NOMO-1 treated with dmso at 0.1 percent for 144 hours (cell line): ENCODE data around the gene PEX14.

Experiments
- DNase-seq: peaks from one replicate; lab custom pipeline; 2025; ENCODE audit not compliant: unreplicated experiment; lab: John Stamatoyannopoulos, UW

PEX14 gene

GRCh38 chr1:10516925-10517676, 42.4 kb downstream of the PEX14 start:
- no peak for DNase-seq

DNA sequence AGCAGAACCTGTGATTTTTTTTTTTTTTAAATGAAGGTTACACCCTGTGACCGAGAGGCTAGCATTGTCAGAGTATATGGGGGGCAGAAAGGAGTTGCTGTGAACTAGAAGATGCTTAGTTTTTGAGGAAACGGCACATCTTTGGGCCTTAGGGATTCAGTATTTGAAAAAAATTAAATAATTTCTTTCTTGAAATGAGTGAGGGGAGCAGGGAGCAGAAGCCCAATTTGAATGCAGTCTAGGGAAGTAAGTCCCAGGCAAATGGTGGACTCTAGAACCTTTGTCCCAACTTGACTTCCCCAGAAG, 42.9 kb downstream of the PEX14 start:
- DNase-seq: no peak

DNA sequence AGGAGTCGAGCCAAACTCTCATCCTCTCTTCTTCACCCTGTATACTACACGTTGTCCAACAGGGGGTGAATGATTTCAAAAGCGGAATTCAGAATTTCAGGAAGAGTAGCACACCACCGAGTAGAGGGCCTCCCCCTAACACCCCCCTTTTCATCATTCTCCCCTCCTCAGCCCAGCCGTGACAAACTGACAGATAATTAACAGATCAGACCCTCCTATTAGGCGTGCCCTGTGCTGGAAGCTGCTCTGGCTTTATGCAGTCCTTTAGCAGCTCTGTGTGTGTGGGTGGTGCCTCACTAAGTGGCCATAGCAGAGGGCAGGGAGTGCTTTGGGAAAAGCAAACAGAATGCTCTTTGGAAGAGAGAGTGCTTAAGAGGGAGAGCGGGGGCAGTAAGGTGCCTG, 44.3 kb downstream of the PEX14 start:
- DNase-seq: no peak

DNA sequence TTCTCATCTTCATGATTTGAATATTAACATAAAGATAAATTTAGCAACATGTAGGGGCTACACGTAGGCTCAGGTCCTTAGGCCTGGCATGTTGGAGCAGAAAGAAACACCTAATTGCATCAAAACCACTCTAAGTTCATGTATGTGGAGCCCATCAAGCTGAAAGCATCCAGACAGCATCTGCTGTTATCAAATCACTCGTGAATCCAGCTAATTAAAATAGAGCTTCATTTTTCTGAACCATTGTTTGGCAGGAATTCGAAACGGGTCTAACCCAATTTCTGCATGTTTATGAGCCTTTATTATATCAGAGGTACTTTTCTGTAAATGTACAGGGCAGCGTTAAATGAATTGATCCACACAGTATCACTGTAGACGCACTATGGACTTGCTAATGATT, 45.7 kb downstream of the PEX14 start:
- no peak for DNase-seq

DNA sequence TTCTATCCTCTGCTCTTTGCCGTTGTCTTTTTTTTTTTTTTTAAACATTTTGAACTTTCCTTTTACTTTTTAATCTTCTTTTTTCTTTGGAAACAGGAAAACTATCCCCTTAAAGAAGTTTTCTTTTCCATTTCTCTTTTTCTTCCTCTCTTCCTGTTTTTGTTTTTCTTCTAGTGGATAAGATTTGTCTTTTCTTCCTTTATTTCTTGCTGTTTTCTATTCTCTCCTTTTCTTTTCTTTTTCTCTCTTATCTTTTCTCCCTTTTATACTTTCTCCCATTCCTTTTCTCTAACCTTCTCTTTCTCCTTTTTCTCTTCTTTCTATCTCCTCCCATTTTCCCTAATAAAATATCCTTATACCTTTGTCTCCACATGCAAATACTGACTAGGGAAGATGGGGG, 46.2 kb downstream of the PEX14 start:
- no peak for DNase-seq

- no peak for DNase-seq
Observed at GRCh38 chr1:10521537-10522157, 46.9 kb downstream of the PEX14 start.

DNA sequence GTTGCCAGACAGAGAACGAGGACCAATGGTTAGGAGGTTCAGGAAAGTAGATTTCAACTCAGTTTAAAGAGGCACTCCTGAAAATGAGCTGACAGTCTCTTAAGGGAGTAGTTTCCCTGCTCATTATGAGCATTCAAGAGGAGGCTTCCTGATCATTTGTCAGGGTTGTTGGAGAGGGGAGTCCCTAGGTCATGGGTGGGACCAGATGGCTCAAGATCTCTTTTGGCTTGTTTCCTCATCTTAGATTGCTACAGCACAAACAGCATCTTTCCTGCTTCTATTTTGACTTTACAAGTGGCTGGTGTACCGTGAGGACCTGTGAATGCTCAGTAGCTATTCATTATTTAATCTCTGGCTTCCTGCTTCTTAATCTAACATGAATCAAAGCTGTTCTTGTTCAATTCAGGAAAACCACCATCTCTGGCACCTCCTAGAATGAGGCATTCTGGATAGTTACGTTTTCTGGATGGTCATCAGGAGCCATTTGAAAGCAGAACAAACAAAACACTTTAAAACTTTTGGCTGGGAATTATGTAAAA, 47.6 kb downstream of the PEX14 start:
- DNase-seq: no peak

GRCh38 chr1:10525208-10525607, 50.5 kb downstream of the PEX14 start:
- no peak for DNase-seq

DNA sequence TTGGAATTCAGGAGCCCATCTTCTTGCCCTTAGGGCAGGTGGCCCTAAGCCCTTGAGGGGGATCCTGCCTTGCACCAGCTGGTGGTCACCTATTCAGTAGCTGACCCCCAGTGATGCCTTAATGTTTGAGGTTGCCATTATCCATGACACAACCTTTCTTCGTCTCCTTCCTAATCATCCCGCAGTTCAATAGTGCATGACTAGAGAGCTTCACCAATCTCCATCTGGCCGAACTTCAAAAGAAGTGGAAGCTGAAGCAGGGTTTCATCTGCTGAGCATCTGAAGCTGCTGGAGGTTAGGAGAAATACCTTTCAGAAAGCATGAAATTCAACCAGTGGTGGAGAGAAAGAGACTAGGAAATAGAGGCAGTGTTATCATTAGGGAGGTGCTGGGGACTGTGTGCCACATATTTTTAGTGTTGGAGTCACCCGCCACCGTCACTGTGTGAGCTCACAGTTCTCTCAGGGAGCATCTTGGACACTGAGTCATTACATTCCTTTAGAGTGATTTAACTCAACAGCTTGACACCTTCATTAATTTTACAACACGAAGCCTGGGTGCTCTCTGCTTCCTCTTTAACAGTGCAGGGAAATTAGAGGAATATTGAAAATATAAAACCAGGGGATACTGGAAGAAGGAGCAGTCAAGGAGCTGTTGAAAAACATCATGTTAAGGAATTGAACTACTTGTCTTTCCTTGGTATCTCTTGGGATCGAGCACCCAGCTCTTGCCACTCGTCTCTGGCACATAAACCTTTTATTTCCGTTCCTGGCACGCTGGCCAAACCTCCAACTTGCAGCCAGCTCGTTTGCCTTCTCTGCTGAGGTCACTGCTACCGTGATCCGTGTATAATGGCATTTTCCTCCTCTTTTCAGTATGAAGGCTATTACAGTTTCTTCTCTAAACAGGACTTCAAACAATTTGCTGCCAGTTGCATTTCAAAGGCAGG, 53.6 kb downstream of the PEX14 start:
- DNase-seq: no peak

GRCh38 chr1:10529091-10529490, 54.3 kb downstream of the PEX14 start:
- DNase-seq: no peak

GRCh38 chr1:10529765-10530164, 55.0 kb downstream of the PEX14 start:
- DNase-seq: no peak

- DNase-seq: no peak
Observed at GRCh38 chr1:10530281-10530740, 55.6 kb downstream of the PEX14 start.

DNA sequence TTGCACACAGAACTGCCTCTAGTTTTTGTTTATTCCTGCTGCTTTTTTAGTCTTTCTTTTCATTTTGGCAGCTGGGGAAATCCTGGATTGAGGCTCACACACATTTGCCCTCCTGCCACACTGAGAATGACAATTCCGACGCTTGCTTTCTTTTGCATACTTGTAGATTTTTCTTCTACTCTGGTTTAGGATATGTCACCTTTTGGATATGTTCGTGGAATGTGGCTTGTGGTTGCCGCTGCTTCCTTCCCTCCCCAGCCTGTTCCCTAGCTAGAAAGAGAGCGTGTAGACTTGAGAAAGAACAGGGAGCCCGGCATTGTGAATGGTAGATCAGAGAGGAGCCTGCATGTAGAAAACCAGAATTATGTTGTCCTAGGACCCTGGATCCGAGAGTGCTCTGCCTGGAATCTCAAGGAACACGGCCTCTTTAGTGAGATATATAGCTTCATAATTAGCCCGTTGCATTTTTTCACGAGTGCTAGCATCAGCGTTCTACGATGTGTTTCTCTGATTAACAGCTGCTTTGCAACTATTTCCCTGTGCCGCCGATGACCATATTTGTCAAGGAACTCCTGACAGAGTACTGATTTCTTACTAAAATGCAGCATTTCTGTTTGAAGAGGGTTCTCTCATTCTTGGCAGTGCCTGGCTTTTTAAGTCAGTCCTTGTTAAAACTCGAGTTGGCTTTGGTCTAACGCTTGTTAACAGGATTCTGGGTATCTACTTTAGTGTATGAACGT, 56.2 kb downstream of the PEX14 start:
- DNase-seq: no peak

- DNase-seq: no peak
Observed at GRCh38 chr1:10532362-10532761, 57.6 kb downstream of the PEX14 start.

DNA sequence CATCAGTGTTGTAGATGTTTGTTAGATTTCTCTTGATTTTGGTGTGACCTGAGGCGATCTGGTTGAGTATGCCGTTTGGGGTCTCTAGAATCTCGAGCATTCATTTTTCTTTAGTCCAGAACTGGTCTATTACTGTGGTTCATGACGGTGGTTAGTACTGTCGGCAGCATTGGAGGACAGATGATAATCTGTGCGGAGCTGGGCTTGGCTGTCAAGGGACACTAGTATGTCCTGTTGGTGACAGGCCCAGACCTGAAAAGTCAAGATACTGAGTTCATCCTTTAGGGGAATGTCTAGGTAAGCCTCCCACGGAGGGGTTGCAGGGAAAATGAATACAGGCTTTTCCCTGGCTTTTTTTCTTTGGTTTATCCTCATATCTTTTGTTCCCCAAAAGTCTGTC, 59.8 kb downstream of the PEX14 start:
- no peak for DNase-seq

DNA sequence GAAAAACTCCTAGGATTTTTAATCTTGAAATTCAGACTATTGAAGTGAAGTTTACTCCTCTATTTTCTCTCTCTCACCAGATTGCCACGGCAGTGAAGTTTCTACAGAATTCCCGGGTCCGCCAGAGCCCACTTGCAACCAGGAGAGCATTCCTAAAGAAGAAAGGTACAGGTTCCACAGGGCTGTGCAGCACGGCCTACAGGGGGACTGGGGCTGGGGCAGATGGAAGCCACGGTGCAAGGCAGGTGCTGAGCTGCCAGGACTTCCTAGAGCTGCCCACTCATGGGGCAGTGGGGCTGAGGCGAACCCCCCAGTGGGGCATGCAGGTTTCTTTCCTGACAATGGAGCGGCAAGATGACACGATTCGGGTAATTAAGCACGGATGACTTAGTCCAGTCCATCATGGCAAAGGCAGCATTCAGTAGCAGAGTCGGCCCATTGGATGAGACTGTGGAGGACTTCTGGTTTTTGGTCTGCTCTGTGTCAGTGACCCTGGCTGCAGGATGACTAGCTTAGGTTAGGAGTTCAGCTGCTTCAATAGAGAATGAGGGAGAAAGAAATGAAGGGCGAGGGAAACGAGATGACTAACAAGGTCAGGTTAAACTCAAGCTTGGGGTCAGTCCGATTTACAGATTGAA, 61.5 kb downstream of the PEX14 start:
- no peak for DNase-seq

- DNase-seq: no peak
Observed at GRCh38 chr1:10537082-10537766, 62.5 kb downstream of the PEX14 start.

DNA sequence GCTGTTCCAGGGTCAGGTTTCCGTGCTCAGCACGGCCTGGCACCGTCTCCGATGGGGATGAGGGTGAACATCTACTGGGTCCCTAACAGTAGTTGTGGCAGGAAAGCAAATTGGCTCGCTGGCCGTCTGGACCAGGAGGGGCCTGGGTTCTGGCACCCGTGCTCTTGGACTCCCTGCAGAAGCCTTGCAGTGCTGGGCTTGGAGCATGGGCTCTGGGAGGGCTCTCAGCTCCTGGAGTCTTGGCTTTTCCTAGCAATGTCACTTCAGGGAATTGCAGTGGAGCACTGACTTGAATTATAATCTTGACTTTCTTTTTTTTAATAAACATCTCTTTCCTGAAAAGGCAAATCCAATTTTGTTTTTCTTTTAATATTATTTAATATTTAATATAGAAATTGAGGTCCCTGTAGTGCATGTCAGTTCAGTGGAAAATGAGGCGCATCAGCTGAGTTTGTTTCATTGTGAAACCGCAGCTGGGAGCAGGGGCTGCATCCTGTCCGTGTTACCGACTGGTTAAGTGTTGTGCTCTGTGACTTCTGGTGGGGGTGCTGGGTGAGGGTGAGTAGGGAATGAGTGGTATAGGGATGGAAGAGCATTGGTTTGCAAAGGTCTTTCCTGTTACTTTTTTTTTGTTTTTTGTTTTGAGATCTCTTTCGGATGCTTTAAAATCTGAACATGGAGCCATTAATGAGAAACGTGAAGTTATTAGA, 64.1 kb downstream of the PEX14 start:
- DNase-seq: no peak

DNA sequence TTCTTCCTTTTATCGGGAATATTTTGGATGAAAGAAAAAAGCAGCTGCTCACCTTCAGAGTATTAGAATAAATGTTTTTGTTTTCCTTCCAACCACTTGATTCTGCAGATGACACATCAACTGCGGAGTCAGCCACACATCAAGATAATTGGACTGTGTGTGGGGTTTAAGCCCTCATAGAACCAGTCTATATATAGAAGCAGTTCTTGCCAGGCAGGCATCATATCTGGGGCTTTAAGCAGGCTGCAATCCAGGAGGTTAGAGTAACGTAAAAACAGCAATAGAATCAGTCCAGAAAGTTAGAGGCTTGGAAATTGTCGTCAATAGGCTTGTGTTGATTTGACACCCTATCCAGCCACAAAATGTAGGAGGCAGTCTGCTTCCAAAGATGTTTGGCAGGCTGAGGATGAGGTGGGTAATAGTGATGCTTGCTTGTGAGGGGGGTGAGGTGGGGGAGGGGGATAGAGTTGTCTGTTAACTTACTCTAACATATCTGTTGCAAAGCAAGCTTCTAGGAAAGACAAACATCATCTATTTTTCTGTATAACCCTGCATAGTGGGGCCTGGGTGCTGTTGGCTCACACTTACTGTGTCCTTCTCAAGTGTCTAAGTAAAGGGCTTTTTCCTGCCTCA, 64.8 kb downstream of the PEX14 start:
- no peak for DNase-seq
